Activated CD8-positive, alpha-beta memory T cell treated with anti-CD3 and anti-CD28 coated beads for 48 hours (primary cell): ENCODE data around the gene DTNB.

Experiments
- DNase-seq, 3 experiments: peaks; one replicate each; pipeline ENCODE4 v3.0.0-alpha.2; 2020; ENCODE audit warnings: low read depth in 2 of 3, low spot score in 2 of 3

The DTNB gene

GRCh38 chr2:25512707-25513106 lies 160.7 kb downstream of the DTNB start:
- DNase-seq = no peak

- DNase-seq = no peak
Measured at GRCh38 chr2:25506226-25506625, 167.2 kb downstream of the DTNB start.

- no peak for DNase-seq
Measured at GRCh38 chr2:25505622-25506021, 167.8 kb downstream of the DTNB start.

GRCh38 chr2:25505182-25505581 lies 168.2 kb downstream of the DTNB start:
- no peak for DNase-seq

GRCh38 chr2:25504266-25504665 lies 169.1 kb downstream of the DTNB start:
- no peak for DNase-seq

GRCh38 chr2:25499157-25499556 lies 174.2 kb downstream of the DTNB start:
- DNase-seq = no peak

GRCh38 chr2:25497918-25498407 lies 175.4 kb downstream of the DTNB start:
- no peak for DNase-seq

- DNase-seq = no peak
Measured at GRCh38 chr2:25497229-25497917, 176.0 kb downstream of the DTNB start.

- DNase-seq = no peak
Measured at GRCh38 chr2:25494616-25495015, 178.8 kb downstream of the DTNB start.

- no peak for DNase-seq
Measured at GRCh38 chr2:25493207-25493606, 180.2 kb downstream of the DTNB start.

- DNase-seq = no peak
Measured at GRCh38 chr2:25492726-25493125, 180.7 kb downstream of the DTNB start.

- DNase-seq = no peak
Measured at GRCh38 chr2:25491966-25492532, 181.3 kb downstream of the DTNB start.

- DNase-seq = no peak
Measured at GRCh38 chr2:25491003-25491696, 182.2 kb downstream of the DTNB start.

- no peak for DNase-seq
Measured at GRCh38 chr2:25490217-25490616, 183.2 kb downstream of the DTNB start.

- DNase-seq = no peak
Measured at GRCh38 chr2:25489631-25490030, 183.7 kb downstream of the DTNB start.

- DNase-seq = no peak
Measured at GRCh38 chr2:25483607-25484266, 189.6 kb downstream of the DTNB start.

- no peak for DNase-seq
Measured at GRCh38 chr2:25482341-25482740, 191.0 kb downstream of the DTNB start.

- no peak for DNase-seq
Measured at GRCh38 chr2:25481381-25482300, 191.7 kb downstream of the DTNB start.

- no peak for DNase-seq
Measured at GRCh38 chr2:25480561-25480960, 192.8 kb downstream of the DTNB start.

GRCh38 chr2:25479761-25480160 lies 193.6 kb downstream of the DTNB start:
- DNase-seq = no peak

GRCh38 chr2:25478736-25479135 lies 194.6 kb downstream of the DTNB start:
- no peak for DNase-seq
